Measurements from ENCODE around the gene SCO1. TPM values are rescaled to one million over a fixed set of nuclear protein-coding genes. Genes with fewer than 3 reads are reported as not detected.
A peak's percentile ranks its signal among the peaks of the same experiment; 100 is the strongest.
"Not testable (repeated sequence)": the region's sequence is repeated elsewhere in the genome, so short reads cannot be mapped to it uniquely, and the experiment has no call there.

The SCO1 gene
- total and polyA plus RNA-seq, 5 experiments from 2014 or later = 15.7 to 38.7 (median 17.5) TPM

DNA sequence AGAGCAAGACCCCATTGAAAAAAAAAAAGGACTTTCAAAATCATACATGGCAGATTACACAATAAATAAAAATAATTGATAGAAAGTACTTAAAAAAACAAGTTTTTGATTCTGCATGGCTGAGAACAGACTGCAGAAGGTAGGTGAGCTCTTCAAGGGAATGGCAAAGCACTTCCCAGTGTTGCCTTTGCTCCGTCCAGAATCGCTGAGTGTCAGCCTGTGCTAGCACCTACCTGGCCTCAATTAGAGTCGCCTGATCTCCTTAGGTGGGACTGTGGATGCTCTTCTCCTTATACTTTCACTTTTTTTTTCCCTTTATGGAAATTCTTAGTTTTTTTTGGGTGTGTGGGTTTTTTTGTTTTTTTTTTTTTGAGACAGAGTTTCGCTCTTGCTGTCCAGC lies 38.5 kb upstream of the SCO1 start:
- Mint-ChIP-seq H3K9me3 (no peaks in the 10 kb centered on the region), H3K27me3 (peaks cover 0 to 4% (median 0%) of the 10 kb centered on the region in 5 donors), H3K4me1 (peaks cover 14 to 24% (median 16%) of the 10 kb centered on the region in 4 donors), H3K4me3 (no peak overlapping the region), H3K36me3 (no peaks in the 10 kb centered on the region), H3K27ac (no peak overlapping the region)
- POLR2A ChIA-PET = no interaction called here
- DNase-seq (no peak), ATAC-seq (no peak)

DNA sequence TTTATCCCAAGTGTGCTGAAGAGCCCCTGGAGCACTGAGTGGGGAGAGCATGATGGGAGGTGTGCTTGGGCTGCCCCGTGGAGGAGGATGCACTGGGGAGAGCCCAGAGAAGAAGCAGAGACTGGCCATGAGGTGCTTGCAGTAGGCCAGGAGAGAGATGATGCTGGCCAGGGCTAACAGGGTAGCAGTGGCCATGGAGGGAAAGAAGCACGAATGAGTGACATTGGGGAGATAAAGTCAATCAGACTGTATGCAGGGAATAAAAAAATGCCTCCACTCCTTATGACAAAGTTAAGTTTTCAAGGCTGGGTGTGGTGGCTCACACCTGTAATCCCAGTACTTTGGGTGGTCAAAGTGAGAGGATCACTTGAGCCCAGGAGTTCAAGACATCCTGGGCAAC lies 37.9 kb upstream of the SCO1 start:
- ATAC-seq (no peak), DNase-seq (no peak)
- peak overlapping the region in 1 of 10 donors; percentile 62 for H3K4me3 Mint-ChIP-seq
- POLR2A ChIA-PET = no interaction called here
- peak overlapping the region in 1 of 10 donors; percentile 69 for H3K27ac Mint-ChIP-seq
- H3K4me1 Mint-ChIP-seq = peaks cover 15 to 29% (median 21%) of the 10 kb centered on the region in 4 donors
- H3K27me3 Mint-ChIP-seq = peaks cover 0 to 4% (median 0%) of the 10 kb centered on the region in 5 donors
- H3K36me3 Mint-ChIP-seq = no peaks in the 10 kb centered on the region
- no peaks in the 10 kb centered on the region for H3K9me3 Mint-ChIP-seq

DNA sequence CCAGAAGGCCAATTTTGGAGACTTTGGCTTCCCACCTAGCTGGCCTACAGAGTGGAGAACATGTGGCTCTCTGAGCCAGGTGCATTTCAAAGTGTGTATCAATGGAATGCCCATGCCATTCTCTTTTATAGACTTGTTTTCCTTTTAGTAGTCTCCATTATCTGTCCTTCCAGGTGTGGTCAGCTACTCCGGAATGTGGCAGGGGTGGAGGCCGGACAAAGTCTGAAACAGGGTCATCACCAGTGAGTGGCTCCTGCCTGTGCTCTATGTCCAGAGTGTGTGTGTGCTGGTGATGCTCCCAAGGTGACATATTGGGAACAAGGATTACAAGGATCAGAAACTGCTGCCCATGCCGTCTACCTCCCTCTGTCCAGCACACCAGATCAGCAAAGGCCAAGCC lies 36.3 kb upstream of the SCO1 start:
- peaks cover 0 to 4% (median 0%) of the 10 kb centered on the region in 5 donors for H3K27me3 Mint-ChIP-seq
- H3K9me3 Mint-ChIP-seq = no peaks in the 10 kb centered on the region
- POLR2A ChIA-PET = no interaction called here
- H3K4me3 Mint-ChIP-seq = no peak overlapping the region
- no peak for DNase-seq
- ATAC-seq = no peak
- peak overlapping the region in 2 of 10 donors; percentile 24 to 43 for H3K27ac Mint-ChIP-seq
- H3K4me1 Mint-ChIP-seq = peaks cover 14 to 32% (median 23%) of the 10 kb centered on the region in 4 donors
- H3K36me3 Mint-ChIP-seq = no peaks in the 10 kb centered on the region

DNA sequence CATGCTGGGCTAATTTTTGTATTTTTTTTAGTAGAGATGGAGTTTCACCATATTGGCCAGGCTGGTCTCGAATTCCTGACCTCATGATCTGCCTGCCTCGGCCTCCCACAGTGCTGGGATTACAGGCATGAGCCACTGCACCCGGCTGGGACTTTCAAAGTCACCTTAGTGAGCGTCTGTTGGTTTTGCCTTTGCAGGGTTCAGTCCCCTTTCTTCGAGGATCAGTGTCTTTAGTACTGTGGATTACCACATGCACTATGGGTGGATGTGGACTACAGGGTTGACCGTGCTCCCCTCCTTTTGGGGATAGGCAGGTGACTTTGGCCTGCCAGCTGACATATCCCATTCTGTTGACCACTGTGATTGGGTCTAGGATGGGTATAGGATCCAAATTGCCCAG lies 34.8 kb upstream of the SCO1 start:
- POLR2A ChIA-PET, H3K27ac Mint-ChIP-seq, H3K36me3 Mint-ChIP-seq, ATAC-seq, H3K27me3 Mint-ChIP-seq, DNase-seq, H3K9me3 Mint-ChIP-seq: not testable (repeated sequence)
- Mint-ChIP-seq H3K4me3 (peak overlapping the region in 2 of 10 donors; percentile 45 to 51), H3K4me1 (peaks cover 8 to 26% (median 19%) of the 10 kb centered on the region in 4 donors)

DNA sequence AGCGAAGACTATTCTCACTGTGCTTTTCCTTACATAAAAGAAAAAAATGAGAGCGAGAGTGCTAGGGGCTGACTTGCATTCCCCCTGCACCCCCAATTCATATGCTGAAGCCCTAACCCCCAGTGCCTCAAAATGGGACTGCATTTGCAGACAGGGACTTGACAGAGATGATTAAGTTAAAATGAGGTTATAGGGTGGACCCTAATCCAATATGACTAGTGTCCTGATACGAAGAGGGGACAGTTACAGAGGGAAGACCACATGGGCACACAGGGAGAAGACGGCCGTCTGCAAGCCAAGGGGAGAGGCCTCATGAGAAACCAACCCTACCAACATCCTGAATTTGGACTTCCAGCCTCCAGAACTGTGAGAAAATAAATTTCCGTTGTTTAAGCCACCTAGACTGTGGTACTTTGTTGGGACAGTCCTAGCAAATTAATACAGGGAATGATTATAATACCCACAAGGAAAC lies 34.1 kb upstream of the SCO1 start:
- Mint-ChIP-seq H3K27me3 (peaks cover 0 to 4% (median 0%) of the 10 kb centered on the region in 5 donors), H3K4me1 (peaks cover 7 to 28% (median 21%) of the 10 kb centered on the region in 4 donors), H3K9me3 (no peaks in the 10 kb centered on the region), H3K4me3 (peak overlapping the region in 6 of 10 donors; percentile 67 to 94 (median 88)), H3K27ac (peak overlapping the region in 4 of 10 donors; percentile 34 to 79 (median 67)), H3K36me3 (no peaks in the 10 kb centered on the region)
- DNase-seq (no peak), ATAC-seq (no peak)
- POLR2A ChIA-PET = interaction anchor here (2.7 kb wide), 1 partner anchor 31 kb away, joined by 22 read pairs; no protein-coding TSS in a partner anchor

DNA sequence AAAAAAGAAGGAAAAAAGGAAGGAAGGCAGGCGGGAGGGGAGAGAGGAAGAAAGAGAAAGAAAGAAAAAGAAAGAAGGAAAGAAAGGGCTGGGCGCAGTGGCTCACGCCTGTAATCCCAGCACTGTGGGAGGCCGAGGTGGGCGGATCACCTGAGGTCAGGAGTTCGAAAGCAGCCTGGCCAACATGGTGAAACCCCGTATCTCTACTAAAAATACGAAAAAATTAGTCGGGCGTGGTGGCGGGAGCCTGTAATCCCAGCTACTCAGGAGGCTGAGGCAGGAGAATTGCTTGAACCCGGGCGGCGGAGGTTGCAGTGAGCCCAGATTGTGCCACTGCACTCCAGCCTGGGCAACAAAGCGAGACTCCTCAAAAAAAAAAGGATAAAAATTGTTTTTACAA lies 32.9 kb upstream of the SCO1 start:
- not testable (repeated sequence) for H3K9me3 Mint-ChIP-seq, H3K27me3 Mint-ChIP-seq, H3K36me3 Mint-ChIP-seq
- POLR2A ChIA-PET = interaction anchor here (0.7 to 2.7 kb wide), 7 partner anchors 12 to 34 kb away, joined by 3 to 22 read pairs (median 4); no protein-coding TSS in a partner anchor
- DNase-seq (peak in 1 of 10 donors; percentile 7), ATAC-seq (peak; percentile 5 to 12)
- H3K4me1 Mint-ChIP-seq = peaks cover 7 to 36% (median 27%) of the 10 kb centered on the region in 4 donors
- peak overlapping the region; percentile 85 to 96 (median 92) for H3K4me3 Mint-ChIP-seq
- H3K27ac Mint-ChIP-seq = peak overlapping the region; percentile 76 to 94 (median 86)

DNA sequence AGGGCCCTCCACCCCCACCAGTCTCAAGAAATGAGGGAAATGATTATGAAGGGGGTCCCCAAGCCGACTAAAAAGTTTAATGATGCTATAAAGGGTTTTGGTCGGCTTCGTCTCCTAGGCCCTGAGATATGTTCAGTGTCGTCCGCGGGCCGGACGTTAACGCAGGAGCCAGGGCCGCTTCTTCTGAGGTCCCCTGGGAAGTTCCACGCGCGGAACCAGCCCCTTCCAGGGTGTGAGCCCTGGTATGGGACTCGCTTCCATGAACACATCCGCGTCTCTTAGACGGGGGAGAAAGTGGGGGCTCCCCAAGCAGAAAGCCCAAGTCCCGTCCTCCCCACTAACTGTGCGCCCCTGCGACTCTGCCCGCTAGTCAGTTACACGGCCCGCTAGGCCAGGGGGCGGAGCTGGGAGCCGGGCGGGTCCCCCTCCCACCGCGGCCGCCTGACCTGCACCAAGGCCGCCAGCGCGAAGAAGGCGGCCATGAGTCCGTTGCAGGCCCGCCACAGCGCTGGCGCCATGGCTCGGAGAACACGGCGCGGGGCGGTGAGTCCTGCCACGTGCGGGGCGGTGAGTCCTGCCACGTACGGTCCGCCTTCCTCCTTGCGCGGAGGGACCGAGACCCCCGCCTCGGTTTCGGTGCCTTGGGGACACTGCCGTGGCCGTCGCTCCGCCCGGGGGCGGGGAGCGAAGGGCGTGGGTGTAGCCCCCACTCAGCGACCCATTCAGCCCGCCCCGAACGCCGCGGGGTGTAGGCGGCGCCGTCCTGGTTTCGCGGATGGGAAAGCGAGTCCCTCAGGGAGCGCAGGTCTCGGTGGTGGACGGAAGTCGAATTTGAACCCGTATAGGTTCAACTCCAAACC lies 32.2 kb upstream of the SCO1 start, which contains the start of gene TMEM220:
TSS of gene TMEM220 (minus strand) at position 690 of the 860 bp plus-strand sequence. CDS start at position 518, 172 bp downstream.
- POLR2A ChIA-PET = interaction anchor here (0.6 to 2.7 kb wide), 8 partner anchors 13 to 33 kb away, joined by 3 to 22 read pairs (median 4); no protein-coding TSS in a partner anchor
- ATAC-seq = peak; percentile 78 to 88
- DNase-seq = peak in 9 of 10 donors; percentile 22 to 67 (median 37)
- Mint-ChIP-seq H3K36me3 (peaks cover 0 to 7% (median 0%) of the 10 kb centered on the region in 3 donors), H3K4me1 (peaks cover 7 to 37% (median 28%) of the 10 kb centered on the region in 4 donors), H3K27me3 (peaks cover 0 to 2% (median 0%) of the 10 kb centered on the region in 5 donors), H3K27ac (peak within 1 kb of the TSS; percentile 79 to 94 (median 92)), H3K4me3 (peak within 1 kb of the TSS; percentile 85 to 96 (median 92)), H3K9me3 (no peaks in the 10 kb centered on the region)

DNA sequence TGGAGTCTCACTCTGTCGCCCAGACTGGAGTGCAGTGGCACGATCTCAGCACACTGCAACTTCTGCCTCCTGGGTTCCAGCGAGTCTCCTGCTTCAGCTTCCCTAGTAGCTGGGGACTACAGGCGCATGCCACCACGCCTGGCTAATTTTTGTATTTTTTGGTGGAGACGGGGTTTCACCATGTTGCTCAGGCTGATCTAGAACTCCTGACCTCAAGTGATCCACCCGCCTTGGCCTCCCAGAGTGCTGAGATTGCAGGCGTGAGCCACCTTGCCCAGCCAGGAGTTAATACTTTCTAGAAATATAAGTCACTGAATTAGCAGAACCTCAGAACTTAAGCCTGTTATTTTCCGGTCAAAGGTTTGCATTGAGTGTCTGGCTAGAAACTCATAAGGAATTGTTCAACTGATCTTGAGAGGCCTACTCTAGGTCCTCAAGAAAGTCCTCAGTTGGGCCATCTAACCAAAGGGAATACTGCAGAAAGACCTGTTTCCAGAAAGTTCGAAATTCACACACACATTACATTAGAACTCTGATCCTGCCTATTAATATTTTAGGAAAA lies 31.1 kb upstream of the SCO1 start:
- ATAC-seq (no peak), DNase-seq (no peak)
- peaks cover 7 to 42% (median 30%) of the 10 kb centered on the region in 4 donors for H3K4me1 Mint-ChIP-seq
- H3K27ac Mint-ChIP-seq = peak overlapping the region in 9 of 10 donors; percentile 59 to 94 (median 84)
- peak overlapping the region in 9 of 10 donors; percentile 10 to 96 (median 91) for H3K4me3 Mint-ChIP-seq
- POLR2A ChIA-PET = interaction anchor here (0.7 to 2.7 kb wide), 3 partner anchors 16 to 32 kb away, joined by 3 to 22 read pairs (median 9); no protein-coding TSS in a partner anchor
- peaks cover 0 to 14% (median 1%) of the 10 kb centered on the region in 3 donors for H3K36me3 Mint-ChIP-seq
- no peaks in the 10 kb centered on the region for H3K27me3 Mint-ChIP-seq
- H3K9me3 Mint-ChIP-seq = no peaks in the 10 kb centered on the region

DNA sequence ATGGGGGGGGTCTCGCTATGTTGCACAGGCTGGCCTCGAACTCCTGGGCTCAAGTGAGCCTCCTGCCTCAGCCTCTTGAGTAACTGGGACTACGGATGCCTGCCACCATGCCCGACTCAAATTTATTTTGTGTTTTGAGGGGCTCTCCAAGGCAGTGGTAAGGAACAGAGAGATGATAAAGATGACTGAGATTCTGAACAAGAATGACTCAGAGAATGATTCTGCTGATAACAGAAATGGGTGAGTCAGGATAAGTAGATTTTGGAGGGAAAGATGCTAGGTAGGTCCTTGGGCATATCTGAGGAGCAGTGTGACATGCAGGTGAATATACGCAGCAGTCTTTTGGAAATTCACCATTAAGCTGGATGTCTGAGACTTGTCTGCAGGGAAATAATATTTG lies 29.9 kb upstream of the SCO1 start:
- H3K4me3 Mint-ChIP-seq = peak overlapping the region in 1 of 10 donors; percentile 46

DNA sequence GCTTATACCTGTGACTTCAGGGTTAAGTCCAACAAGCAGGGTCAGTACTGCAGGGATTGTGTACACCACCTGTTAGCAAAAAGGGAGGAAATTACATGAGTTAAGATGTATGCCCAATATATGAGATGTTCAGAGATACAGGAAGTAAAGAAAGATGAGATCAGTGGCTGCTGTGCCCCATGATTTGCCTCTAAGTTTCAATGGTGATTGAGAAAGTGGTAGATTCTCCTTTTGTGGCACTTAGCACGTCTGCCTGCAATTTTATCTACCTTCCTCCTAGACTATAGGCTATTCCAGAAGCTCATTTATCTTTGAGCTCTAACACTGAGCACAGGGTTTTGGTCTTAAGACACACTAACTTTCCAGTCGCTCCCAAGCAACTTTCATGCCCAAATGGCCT lies 28.9 kb upstream of the SCO1 start:
- Mint-ChIP-seq H3K27ac (peak overlapping the region in 6 of 10 donors; percentile 5 to 61 (median 17)), H3K36me3 (peaks cover 0 to 27% (median 3%) of the 10 kb centered on the region in 3 donors), H3K4me3 (no peak overlapping the region), H3K4me1 (peaks cover 7 to 44% (median 31%) of the 10 kb centered on the region in 4 donors), H3K27me3 (no peaks in the 10 kb centered on the region), H3K9me3 (no peaks in the 10 kb centered on the region)
- POLR2A ChIA-PET = no interaction called here
- no peak for DNase-seq
- no peak for ATAC-seq

More for the DNA sequence above, 29.9 kb upstream of the SCO1 start:
- no peak for ATAC-seq
- no peaks in the 10 kb centered on the region for H3K9me3 Mint-ChIP-seq
- no peaks in the 10 kb centered on the region for H3K27me3 Mint-ChIP-seq
- POLR2A ChIA-PET = no interaction called here
- H3K4me1 Mint-ChIP-seq = peaks cover 7 to 44% (median 31%) of the 10 kb centered on the region in 4 donors
- no peak for DNase-seq
- peaks cover 0 to 26% (median 3%) of the 10 kb centered on the region in 3 donors for H3K36me3 Mint-ChIP-seq
- peak overlapping the region in 8 of 10 donors; percentile 5 to 58 (median 32) for H3K27ac Mint-ChIP-seq

DNA sequence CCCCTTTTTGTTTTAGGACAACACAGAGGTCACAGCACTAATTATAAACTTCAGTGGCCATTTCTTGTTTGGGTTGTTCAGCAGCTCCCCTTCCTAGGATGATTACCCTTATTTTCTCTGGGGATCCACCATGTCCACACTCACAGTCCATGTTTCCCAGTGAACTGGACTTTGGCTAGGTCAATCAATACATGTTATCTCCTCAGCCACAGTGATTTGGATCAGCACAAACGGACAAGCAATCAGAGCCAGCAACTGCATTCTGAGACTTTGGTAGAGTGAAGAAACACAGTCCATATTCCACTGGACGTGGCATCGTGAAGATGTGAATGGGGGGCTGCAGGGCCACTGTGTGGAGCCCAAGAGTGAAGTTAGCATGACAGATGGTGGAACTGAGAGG lies 27.9 kb upstream of the SCO1 start:
- no peak for ATAC-seq
- peak overlapping the region in 4 of 10 donors; percentile 62 to 79 (median 68) for H3K27ac Mint-ChIP-seq
- POLR2A ChIA-PET = no interaction called here

DNA sequence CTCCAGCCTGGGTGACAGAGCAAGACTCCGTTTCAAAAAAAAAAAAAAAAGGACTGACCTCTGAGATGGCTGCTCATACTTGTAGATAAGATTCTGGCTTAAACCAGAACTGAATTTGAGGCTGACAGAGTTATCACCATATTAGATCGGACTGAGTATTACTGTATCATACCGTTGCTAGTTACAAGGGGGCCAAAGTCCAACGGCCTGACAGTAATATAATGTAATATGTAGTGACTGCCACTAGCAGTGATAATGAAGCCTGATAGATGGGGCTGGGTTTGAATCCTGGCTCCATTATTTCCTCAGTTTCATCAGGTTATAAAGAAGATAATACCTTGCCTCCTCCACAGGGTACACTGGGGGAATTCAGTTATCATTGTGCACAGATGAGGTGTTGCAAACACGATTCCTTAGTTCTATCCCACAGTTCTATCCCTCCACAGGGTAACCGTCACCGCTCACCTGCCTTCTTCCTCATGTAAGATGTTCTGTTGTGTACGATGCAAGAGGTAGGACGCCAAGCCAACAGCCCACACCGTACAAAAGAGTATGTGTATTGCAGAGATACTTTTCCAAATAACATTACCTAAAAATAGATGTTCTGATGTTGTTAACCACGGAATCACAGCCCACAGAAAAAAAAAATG lies 27.3 kb upstream of the SCO1 start:
- ATAC-seq (no peak), DNase-seq (no peak)
- Mint-ChIP-seq H3K36me3 (peaks cover 0 to 27% (median 3%) of the 10 kb centered on the region in 3 donors), H3K4me3 (no peak overlapping the region), H3K27me3 (no peaks in the 10 kb centered on the region), H3K9me3 (no peaks in the 10 kb centered on the region), H3K27ac (peak overlapping the region in 5 of 10 donors; percentile 23 to 79 (median 61)), H3K4me1 (peaks cover 0 to 32% (median 18%) of the 10 kb centered on the region in 4 donors)
- POLR2A ChIA-PET = interaction anchor here (0.6 kb wide), 2 partner anchors 28 to 44 kb away, joined by 3 read pairs; no protein-coding TSS in a partner anchor

More for the DNA sequence above, 27.9 kb upstream of the SCO1 start:
- peaks cover 3 to 35% (median 23%) of the 10 kb centered on the region in 4 donors for H3K4me1 Mint-ChIP-seq
- H3K9me3 Mint-ChIP-seq = no peaks in the 10 kb centered on the region
- H3K27me3 Mint-ChIP-seq = no peaks in the 10 kb centered on the region
- peaks cover 0 to 27% (median 3%) of the 10 kb centered on the region in 3 donors for H3K36me3 Mint-ChIP-seq
- no peak for DNase-seq
- H3K4me3 Mint-ChIP-seq = no peak overlapping the region
